K562 (cell line): ENCODE data around the gene AGBL1. TPM values are rescaled to one million over a fixed set of nuclear protein-coding genes. Genes with fewer than 3 reads are reported as not detected.

Experiments
- ARID4B ChIP-seq: sonication (generic); formaldehyde crosslinking; IDR thresholded peaks from 2 replicates; pipeline ENCODE4 v1.8.0; 2022; ENCODE audit warnings: mild to moderate bottlenecking, missing genetic modification reagents
- CBX2 ChIP-seq: fragments of 200-600 bp; sonication (generic); IDR thresholded peaks from one replicate; pipeline ENCODE4 v1.6.1; 2012; ENCODE audit warnings: mild to moderate bottlenecking, low read length, inconsistent platforms; ENCODE audit not compliant: insufficient read depth, poor library complexity, severe bottlenecking
- GATAD2A ChIP-seq: fragments of 450-650 bp; IDR thresholded peaks from 2 replicates; pipeline ENCODE4 v1.6.1; 2017
- MBD2 ChIP-seq: sonication (generic); IDR thresholded peaks from 2 replicates; pipeline ENCODE4 v1.6.1; 2016; ENCODE audit warnings: low read depth, borderline replicate concordance
- TCF3 ChIP-seq: sonication (generic); formaldehyde crosslinking; IDR thresholded peaks from 2 replicates; pipeline ENCODE4 v1.4.0; 2020; ENCODE audit warnings: mild to moderate bottlenecking, missing genetic modification reagents
- ZNF511 ChIP-seq: sonication (generic); formaldehyde crosslinking; IDR thresholded peaks from 2 replicates; pipeline ENCODE4 v1.8.0; 2022; ENCODE audit warnings: mild to moderate bottlenecking, missing genetic modification reagents
- polyA plus RNA-seq, 8 experiments: library from polyadenylated mRNA; depleted of rRNA in 4 of 8; stranded (reverse) in 5 of 8; unstranded in 3 of 8; fragments of >200 nt; fragmentation: Nextera tagmentation in 2 of 8; fragmentation: Illumina TruSeq in 1 of 8; extraction: Ambion mirVana in 2 of 8; extraction: Trizol in 1 of 8; gene quantifications; 2 replicates each; pipeline versions ENCODE4 v1.2.1 to v1.2.3, GENCODE V29; 2011 to 2014; ENCODE audit warnings: inconsistent platforms in 1 of 8, missing spikeins in 1 of 8
- total RNA-seq, 7 experiments: library from RNA; depleted of rRNA in 6 of 7; stranded (reverse); fragments of >200 nt in 6 of 7; fragmentation: Illumina TruSeq in 2 of 7; extraction: Trizol in 2 of 7; gene quantifications; 2 replicates each; pipeline versions ENCODE4 v1.2.1 to v1.2.3, GENCODE V29; 2011 to 2021; ENCODE audit warnings: low replicate concordance in 1 of 7

The AGBL1 gene
- total and polyA plus RNA-seq, 9 of the 15 experiments (the other 6 are each of a cell fraction or from before 2014, with no cell fraction given) = not detected

DNA sequence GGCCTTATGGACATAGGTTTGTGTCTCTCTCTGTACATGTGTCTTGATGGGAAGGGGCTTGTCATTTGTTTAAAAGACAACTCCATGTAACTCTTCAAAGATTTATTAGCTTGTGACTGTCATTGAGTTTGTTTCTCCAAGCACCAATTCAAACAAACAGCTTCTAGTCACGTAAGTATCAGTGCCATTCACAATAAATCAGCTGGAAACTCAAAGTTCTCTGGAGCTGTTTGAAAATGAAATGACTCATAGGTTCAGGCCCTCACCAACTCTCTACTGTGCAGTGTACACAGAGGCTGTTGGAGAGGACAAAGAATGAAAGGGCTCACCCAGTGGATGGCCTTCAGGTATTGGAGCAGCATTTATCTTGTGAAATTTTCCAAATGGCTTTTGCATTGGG, 476.3 kb downstream of the AGBL1 start (continued):
- TF ChIP-seq ARID4B (CRISPR knock-in tag) = no peak
- TF ChIP-seq MBD2 = no peak
- TF ChIP-seq ZNF511 = no peak
- TF ChIP-seq GATAD2A = no peak
- TF ChIP-seq TCF3 (CRISPR knock-in tag) = no peak
- TF ChIP-seq CBX2 = no peak
